ENCODE measurements around the gene ACADS.

DNA sequence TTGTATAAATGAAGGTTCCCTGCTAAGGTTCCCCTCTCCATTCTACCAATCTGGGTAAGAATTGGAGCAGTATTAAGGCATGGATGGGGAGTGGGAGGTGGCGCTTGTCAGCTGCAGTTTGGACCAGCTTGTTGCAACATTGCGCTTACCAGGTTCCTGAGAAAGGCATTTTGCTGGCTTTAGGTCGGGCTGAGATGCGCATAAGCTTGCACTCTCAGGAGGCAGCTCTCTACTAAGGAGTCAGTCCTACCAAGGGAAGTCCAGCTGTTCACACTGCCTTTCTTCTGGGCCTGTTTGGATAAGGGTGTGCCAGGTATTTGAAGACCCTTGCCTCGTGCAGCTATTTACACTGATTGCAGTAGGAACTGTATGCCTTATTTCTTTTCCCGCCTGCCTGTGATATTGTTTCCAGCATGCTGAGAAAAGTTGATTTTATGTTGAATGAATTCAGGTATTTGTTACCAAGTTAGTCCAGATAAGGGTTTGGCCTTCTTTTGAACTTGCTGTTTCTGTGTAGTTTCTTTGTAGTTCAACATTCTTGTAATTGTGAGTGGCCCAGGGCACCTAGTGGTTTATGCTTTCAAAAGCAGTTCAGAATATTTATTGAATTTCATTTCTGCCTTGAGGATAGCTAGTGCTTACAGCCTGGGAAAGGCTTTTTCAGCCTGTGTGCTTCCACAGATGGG is 36.1 kb upstream of the ACADS start:
- TF ChIP-seq, protein P1, sequence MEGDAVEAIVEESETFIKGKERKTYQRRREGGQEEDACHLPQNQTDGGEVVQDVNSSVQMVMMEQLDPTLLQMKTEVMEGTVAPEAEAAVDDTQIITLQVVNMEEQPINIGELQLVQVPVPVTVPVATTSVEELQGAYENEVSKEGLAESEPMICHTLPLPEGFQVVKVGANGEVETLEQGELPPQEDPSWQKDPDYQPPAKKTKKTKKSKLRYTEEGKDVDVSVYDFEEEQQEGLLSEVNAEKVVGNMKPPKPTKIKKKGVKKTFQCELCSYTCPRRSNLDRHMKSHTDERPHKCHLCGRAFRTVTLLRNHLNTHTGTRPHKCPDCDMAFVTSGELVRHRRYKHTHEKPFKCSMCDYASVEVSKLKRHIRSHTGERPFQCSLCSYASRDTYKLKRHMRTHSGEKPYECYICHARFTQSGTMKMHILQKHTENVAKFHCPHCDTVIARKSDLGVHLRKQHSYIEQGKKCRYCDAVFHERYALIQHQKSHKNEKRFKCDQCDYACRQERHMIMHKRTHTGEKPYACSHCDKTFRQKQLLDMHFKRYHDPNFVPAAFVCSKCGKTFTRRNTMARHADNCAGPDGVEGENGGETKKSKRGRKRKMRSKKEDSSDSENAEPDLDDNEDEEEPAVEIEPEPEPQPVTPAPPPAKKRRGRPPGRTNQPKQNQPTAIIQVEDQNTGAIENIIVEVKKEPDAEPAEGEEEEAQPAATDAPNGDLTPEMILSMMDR (conservative IDR thresholded peaks at IDR 0.05; ENCODE audit: low read depth, low read length) = no peak
- no peak for TF ChIP-seq EZH2 (IDR thresholded peaks at IDR 0.05; ENCODE audit: borderline replicate concordance, low read depth, low read length, poor library complexity, severe bottlenecking)
